Activated CD8-positive, alpha-beta T cell treated with anti-CD3 and anti-CD28 coated beads for 36 hours (primary cell): ENCODE data around the gene PPP1R2. TPM values are rescaled to one million over a fixed set of nuclear protein-coding genes. Genes with fewer than 3 reads are reported as not detected.

Experiments
- ATAC-seq: fragments of 200-7000 bp; cut with Tn5 transposase; one replicate; pipeline ENCODE4 v1.10.0; 2021; ENCODE audit warnings: mild to moderate bottlenecking, moderate library complexity
- CTCF ChIA-PET: fragments of 350-600 bp; sonication (Branson Sonifier 250); formaldehyde crosslinking; loops from one replicate; lab custom pipeline; 2021; ENCODE audit warnings: antibody characterized with exemption; lab: Charles Lee
- POLR2A ChIA-PET: fragments of 350-600 bp; sonication (Branson Sonifier 250); formaldehyde crosslinking; loops from one replicate; lab custom pipeline; 2021; ENCODE audit warnings: antibody characterized with exemption; lab: Charles Lee
- DNase-seq: peaks from one replicate; pipeline ENCODE4 v3.0.0-alpha.2; 2020
- H3K27ac Mint-ChIP-seq: one replicate; pipeline ENCODE4 v1.8.0; 2021; ENCODE audit warnings: mild to moderate bottlenecking, mixed read lengths
- H3K27me3 Mint-ChIP-seq: one replicate; pipeline ENCODE4 v1.8.0; 2021; ENCODE audit warnings: mixed read lengths
- H3K36me3 Mint-ChIP-seq: one replicate; pipeline ENCODE4 v1.8.0; 2021; ENCODE audit warnings: low read depth, mixed read lengths
- H3K4me1 Mint-ChIP-seq: one replicate; pipeline ENCODE4 v1.8.0; 2021; ENCODE audit warnings: low read depth, mixed read lengths
- H3K4me3 Mint-ChIP-seq: one replicate; pipeline ENCODE4 v1.8.0; 2021; ENCODE audit warnings: mild to moderate bottlenecking, moderate library complexity, mixed read lengths
- H3K9me3 Mint-ChIP-seq: one replicate; pipeline ENCODE4 v1.8.0; 2021; ENCODE audit warnings: mixed read lengths
- intact Hi-C: fragments of 100-400 bp; cut with micrococcal nuclease; formaldehyde crosslinking; loops from one replicate; pipeline ENCODE4 v1.10.0; 2022
- total RNA-seq, 2 experiments: library from RNA; stranded (reverse); gene quantifications; one replicate each; pipeline ENCODE4 v1.2.3, GENCODE V29; 2021
- TF ChIP-seq, protein P1 (sequence below): fragments of 200-600 bp; IDR thresholded peaks from one replicate; pipeline ENCODE4 v1.8.0; 2022; ENCODE audit warnings: antibody characterized with exemption, mild to moderate bottlenecking

Gene PPP1R2
- total RNA-seq, 2 experiments from 2014 or later: 86.7 to 89.0 TPM

DNA sequence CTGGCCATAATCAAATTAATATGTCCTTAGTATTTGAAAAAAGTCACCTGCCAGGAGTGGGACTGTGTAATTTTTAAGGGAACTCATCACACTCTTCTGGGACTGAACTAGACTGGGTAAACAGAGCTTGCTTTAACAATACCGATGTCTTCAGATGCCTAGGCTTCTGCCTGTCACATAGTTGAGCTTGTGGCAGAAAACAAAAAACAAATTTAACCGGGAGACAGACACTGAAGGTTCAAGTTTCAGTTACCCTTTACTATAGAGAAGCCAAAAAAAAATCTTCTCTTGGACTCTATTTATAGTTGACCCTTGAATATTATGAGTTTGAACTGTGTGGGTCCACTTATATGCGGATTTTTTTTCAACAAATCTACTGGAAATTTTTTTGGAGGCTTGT, 10.8 kb downstream of the PPP1R2 start:
- Mint-ChIP-seq H3K4me1 (peaks cover 77% of the 10 kb centered on the region), H3K27ac (peak overlapping the region; percentile 75), H3K27me3 (no peaks in the 10 kb centered on the region), H3K9me3 (peaks cover 8% of the 10 kb centered on the region), H3K36me3 (peaks cover 57% of the 10 kb centered on the region), H3K4me3 (no peak overlapping the region)
- TF ChIP-seq, protein P1, sequence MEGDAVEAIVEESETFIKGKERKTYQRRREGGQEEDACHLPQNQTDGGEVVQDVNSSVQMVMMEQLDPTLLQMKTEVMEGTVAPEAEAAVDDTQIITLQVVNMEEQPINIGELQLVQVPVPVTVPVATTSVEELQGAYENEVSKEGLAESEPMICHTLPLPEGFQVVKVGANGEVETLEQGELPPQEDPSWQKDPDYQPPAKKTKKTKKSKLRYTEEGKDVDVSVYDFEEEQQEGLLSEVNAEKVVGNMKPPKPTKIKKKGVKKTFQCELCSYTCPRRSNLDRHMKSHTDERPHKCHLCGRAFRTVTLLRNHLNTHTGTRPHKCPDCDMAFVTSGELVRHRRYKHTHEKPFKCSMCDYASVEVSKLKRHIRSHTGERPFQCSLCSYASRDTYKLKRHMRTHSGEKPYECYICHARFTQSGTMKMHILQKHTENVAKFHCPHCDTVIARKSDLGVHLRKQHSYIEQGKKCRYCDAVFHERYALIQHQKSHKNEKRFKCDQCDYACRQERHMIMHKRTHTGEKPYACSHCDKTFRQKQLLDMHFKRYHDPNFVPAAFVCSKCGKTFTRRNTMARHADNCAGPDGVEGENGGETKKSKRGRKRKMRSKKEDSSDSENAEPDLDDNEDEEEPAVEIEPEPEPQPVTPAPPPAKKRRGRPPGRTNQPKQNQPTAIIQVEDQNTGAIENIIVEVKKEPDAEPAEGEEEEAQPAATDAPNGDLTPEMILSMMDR: no peak
- ChIA-PET CTCF (interaction anchor here (1.0 kb wide), 2 partner anchors 9 to 261 kb away, joined by 4 to 5 read pairs; partner anchors contain the start of gene XXYLT1), POLR2A (interaction anchor here (0.7 to 1.1 kb wide), 2 partner anchors 10 to 846 kb away, joined by 3 to 4 read pairs; no protein-coding TSS in a partner anchor)
- ATAC-seq (no peak), DNase-seq (no peak)
- intact Hi-C loops: no loop called here

DNA sequence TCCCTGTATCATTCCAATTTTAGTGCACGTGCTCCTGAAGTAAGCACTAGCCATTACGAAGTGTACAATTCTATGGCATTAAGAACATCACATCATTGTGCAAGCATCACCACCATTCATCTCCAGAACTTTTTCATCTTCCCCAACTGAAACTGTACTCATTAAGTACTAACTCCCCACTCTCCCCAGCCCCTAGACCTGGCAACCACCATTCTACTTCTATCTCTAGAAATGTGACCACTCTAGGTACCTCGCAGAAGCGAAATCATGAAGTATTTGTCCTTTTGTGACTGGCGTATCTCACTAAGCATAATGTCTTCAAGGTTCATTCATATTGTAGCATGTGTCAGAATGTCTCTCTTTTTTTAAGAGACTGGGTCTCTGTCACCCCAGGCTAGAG, 11.4 kb downstream of the PPP1R2 start:
- TF ChIP-seq, protein P1: no peak
- peak; percentile 36 for ATAC-seq
- ChIA-PET CTCF (interaction anchor here (1.0 kb wide), 2 partner anchors 9 to 260 kb away, joined by 4 to 5 read pairs; partner anchors contain the start of gene XXYLT1), POLR2A (interaction anchor here (1.1 kb wide), 1 partner anchor 845 kb away, joined by 4 read pairs; no protein-coding TSS in a partner anchor)
- H3K27me3 Mint-ChIP-seq: no peaks in the 10 kb centered on the region
- intact Hi-C loops: no loop called here
- H3K4me1 Mint-ChIP-seq: peaks cover 71% of the 10 kb centered on the region
- H3K9me3 Mint-ChIP-seq: peaks cover 8% of the 10 kb centered on the region
- H3K4me3 Mint-ChIP-seq: no peak overlapping the region
- no peak for DNase-seq
- H3K36me3 Mint-ChIP-seq: peaks cover 59% of the 10 kb centered on the region
- peak overlapping the region; percentile 22 for H3K27ac Mint-ChIP-seq

DNA sequence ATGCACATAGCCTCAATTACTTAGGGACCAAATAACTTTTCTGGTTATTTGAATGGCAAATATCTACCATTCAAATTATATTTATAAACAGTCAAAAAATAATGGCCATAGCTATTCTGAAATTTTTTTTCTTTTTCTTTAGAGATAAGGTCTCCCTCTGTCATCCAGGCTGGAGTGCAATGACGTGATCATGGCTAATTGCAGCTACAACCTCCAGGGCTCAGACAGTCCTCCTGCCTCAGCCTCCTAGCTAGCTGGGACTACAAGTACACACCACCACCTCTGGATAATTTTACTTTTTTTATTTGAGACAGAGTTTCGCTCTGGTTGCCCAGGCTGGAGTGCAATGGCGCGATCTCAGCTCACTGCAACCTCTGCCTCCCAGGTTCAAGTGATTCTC, 16.6 kb downstream of the PPP1R2 start:
- Mint-ChIP-seq H3K4me3 (no peak overlapping the region), H3K9me3 (no peaks in the 10 kb centered on the region), H3K27me3 (no peaks in the 10 kb centered on the region), H3K36me3 (peaks cover 60% of the 10 kb centered on the region), H3K4me1 (peaks cover 62% of the 10 kb centered on the region), H3K27ac (peak overlapping the region; percentile 57)
- ATAC-seq (no peak), DNase-seq (no peak)
- ChIA-PET CTCF (interaction anchor here (0.8 to 10.5 kb wide), 6 partner anchors 10 to 254 kb away, joined by 3 to 256 read pairs (median 3); partner anchors contain the start of gene XXYLT1), POLR2A (interaction anchor here (2.3 kb wide), 1 partner anchor 16 kb away, joined by 8 read pairs; the partner anchor contains the start of gene PPP1R2)
- TF ChIP-seq, protein P1: no peak
- intact Hi-C loops: no loop called here

DNA sequence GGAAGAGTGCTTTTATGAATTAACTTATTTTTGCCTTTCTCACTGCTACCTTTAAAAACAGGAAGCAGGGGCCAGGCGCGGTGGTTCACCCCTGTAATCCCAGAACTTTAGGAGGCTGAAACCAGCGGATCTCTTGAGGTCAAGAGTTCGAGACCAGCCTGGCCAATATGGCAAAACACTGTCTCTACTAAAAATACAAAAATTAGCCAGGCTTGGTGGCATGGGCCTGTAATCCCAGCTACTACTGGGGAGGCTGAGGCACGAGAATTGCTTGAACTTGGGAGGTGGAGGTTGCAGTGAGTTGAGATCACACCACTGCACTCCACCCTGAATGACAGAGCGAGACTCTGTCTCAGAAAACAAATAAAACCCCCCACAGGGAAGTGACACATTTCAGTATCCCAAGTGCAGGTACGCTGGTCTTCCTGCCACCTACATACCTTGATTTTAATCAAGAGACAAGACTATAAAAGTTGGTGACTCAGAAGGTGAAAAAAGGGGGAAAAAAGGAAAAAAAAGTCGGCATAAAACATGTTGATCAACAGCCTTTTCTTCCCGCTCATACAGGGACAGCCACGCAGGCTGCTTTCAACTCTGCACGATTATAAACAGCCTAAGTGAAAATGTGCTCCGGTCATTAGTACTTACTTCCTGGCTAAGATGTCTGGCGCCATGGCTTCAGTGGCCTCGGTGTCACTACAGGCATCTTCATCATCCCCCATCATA, 18.8 kb downstream of the PPP1R2 start:
- Mint-ChIP-seq H3K4me1 (peaks cover 50% of the 10 kb centered on the region), H3K27me3 (no peaks in the 10 kb centered on the region), H3K9me3 (no peaks in the 10 kb centered on the region), H3K36me3 (peaks cover 47% of the 10 kb centered on the region), H3K4me3 (peak overlapping the region; percentile 4), H3K27ac (peak overlapping the region; percentile 87)
- TF ChIP-seq, protein P1: no peak
- ChIA-PET POLR2A (interaction anchor here (1.0 to 3.7 kb wide), 5 partner anchors 19 to 254 kb away, joined by 3 to 12 read pairs (median 3); partner anchors contain the start of genes PPP1R2 and XXYLT1), CTCF (interaction anchor here (1.3 to 10.5 kb wide), 5 partner anchors 14 to 252 kb away, joined by 3 to 256 read pairs (median 12); partner anchors contain the start of genes PPP1R2 and XXYLT1)
- peak; percentile 48 for DNase-seq
- intact Hi-C loops: no loop called here
- peak; percentile 87 for ATAC-seq
